Measurements from ENCODE around the gene BCAS4.
"Not testable (repeated sequence)": the region's sequence is repeated elsewhere in the genome, so short reads cannot be mapped to it uniquely, and the experiment has no call there.

Gene BCAS4

DNA sequence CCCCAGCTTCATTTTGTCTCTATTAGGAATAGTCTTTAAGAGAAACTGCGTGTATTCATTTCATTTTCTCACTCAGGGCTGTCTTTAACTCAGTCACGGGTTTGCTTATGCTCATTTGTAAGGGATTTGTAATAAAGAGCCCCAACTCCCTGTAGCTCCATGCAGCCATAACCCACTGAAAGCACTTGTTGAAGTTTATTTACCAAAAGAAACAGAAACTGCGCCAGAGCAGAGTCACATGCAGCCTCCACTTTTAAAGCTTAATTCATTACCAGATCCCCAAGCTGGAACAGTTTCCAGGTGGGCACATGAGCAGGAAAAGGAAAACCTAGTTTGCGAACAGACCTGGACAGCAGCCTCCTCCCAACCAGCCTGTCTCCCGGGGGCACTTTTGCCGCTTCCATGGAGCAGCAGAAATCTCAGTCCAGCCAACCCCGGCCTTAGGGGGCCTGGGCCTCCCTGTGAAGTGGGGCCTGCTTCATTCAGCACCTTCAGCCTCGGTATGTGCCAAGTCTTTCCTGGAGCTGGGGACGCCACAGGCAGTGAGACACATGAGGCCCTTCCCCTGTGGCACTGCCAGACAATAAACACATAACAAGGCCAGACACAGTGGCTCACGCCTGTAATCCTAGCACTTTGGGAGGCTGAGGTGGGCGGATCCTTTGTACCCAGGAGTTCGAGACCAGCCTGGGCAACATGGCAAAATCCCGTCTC lies 4.5 kb downstream of the BCAS4 start:
- no peak for DNase-seq (ENCODE audit: low read depth in 2 of 2)

- DNase-seq (ENCODE audit: low read depth in 2 of 2): no peak
These were observed 5.2 kb downstream of the BCAS4 start for GRCh38 chr20:50799890-50800550.

GRCh38 chr20:50800986-50801746 lies 6.3 kb downstream of the BCAS4 start:
- not testable (repeated sequence) for DNase-seq (ENCODE audit: low read depth in 2 of 2)

DNA sequence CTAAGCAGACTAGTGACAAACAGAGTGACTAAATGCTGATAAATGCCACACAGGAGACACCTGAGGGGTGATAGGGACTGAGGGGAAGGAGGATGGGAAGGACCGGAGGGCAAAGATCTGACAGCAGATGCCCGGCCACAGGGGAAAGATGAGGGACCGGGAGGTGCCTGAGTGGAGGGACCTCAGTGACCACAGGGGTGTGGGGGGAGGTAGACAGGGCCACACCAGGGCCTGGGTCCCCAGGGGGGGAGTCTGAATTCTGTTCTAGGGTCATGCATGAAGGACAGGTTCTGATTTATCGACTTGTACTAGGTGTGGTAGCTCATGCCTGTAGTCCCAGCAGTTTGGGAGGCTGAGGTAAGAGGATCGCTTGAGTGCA lies 6.9 kb downstream of the BCAS4 start:
- no peak for DNase-seq (ENCODE audit: low read depth in 2 of 2)

- DNase-seq (ENCODE audit: low read depth in 2 of 2): no peak
These were observed 7.4 kb downstream of the BCAS4 start for GRCh38 chr20:50802289-50802688.

GRCh38 chr20:50804437-50805348 lies 9.8 kb downstream of the BCAS4 start:
- DNase-seq (ENCODE audit: low read depth in 2 of 2): no peak

- no peak for DNase-seq (ENCODE audit: low read depth in 2 of 2)
These were observed 10.5 kb downstream of the BCAS4 start for GRCh38 chr20:50805349-50805684.

DNA sequence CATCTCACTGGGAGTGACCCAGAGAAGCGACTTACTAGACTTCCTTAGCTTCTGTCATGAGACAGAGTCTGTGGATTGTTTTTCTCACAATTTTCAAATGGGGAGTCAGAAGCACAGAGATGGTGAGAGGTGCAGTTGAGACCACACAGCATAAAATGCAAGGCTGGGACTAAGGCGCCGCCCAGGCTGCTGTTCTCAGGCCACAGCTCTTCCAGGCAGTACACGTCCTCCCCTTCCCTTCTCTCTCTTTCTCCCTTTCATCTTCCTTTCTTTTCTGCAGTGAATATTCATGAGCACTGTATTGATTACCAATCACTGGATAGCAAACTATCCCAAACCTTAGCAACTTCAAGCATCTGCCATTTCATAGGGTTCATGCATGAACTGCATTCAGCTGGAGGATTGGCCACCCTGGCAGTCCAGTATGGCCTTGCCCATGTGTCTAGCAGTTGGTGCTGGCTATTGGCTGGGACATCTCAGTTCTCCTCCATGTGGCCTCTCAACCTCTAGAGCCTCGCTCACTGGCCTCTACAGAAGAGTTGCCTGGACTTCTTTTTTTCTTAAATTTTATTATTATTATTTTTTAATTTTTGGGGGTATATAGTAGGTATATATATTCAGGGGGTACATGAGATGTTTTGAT lies 11.4 kb downstream of the BCAS4 start:
- no peak for DNase-seq (ENCODE audit: low read depth in 2 of 2)

DNA sequence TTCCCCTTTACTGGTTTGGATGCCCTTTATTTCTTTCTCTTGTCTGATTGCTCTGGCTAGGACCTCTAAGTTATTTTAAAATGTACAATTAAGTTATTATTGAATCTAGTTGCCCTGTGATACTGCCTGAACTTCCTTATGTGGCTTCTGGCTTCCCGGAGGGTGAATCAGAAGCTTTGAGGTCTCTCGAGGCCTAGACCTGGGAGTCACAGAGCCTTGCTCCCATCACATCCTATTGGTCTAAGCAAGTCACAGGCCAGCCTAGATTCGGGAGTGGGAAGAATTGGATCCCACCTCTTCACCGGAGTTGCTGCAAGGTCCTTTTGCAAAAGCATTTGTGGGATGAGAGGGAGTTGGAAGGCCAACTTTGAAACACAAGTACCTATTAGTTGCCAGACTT lies 15.2 kb downstream of the BCAS4 start:
- DNase-seq (ENCODE audit: low read depth in 2 of 2): no peak

- DNase-seq (ENCODE audit: low read depth in 2 of 2): no peak
These were observed 16.0 kb downstream of the BCAS4 start for GRCh38 chr20:50810842-50811241.

GRCh38 chr20:50813101-50813643 lies 18.3 kb downstream of the BCAS4 start:
- DNase-seq (ENCODE audit: low read depth in 2 of 2): no peak

DNA sequence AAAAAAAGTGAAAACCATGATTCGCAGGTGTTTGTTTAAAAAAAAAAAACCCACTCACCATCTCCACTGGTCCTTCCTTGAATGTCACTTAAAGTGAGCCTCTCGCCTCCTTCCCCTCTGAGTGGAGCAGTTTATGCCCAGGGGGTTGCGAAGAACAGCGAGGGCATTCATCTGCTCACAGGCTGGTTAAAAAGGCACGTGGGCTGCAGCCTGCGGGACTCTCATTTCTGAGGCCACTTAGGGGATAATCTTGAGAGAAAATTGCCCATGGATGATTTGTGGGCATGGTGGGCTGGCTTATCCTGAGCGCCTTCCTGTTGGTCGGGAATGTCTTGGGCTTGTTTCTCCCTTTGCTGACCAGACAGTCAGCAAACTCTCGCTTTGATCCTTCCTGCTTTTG lies 18.9 kb downstream of the BCAS4 start:
- DNase-seq (ENCODE audit: low read depth in 2 of 2): no peak

- DNase-seq (ENCODE audit: low read depth in 2 of 2): no peak
These were observed 19.7 kb downstream of the BCAS4 start for GRCh38 chr20:50814438-50815161.

- DNase-seq (ENCODE audit: low read depth in 2 of 2): no peak
These were observed 20.5 kb downstream of the BCAS4 start for GRCh38 chr20:50815162-50815989.

DNA sequence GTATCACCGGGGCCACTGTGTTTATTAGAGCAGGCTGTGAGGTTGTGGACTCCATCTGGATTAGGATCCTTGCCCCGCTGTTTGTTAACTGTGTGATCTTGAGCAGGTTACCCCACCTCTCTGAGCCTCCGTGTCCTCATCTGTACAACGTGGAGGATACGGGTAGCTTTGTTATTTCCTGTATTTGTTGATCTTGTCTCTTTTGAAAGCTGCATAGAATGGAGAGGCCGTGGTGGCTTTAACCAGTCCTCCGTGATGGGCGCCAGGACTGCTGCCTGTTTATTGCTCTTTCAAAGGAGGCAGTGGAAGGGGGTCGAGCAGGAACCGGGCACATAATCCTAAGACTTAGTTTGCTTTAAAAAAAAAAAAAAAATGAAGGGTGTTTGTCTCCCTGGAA lies 22.9 kb downstream of the BCAS4 start:
- no peak for DNase-seq (ENCODE audit: low read depth in 2 of 2)

- no peak for DNase-seq (ENCODE audit: low read depth in 2 of 2)
These were observed 24.5 kb downstream of the BCAS4 start for GRCh38 chr20:50819349-50819748.

- DNase-seq (ENCODE audit: low read depth in 2 of 2): no peak
These were observed 25.8 kb downstream of the BCAS4 start for GRCh38 chr20:50820515-50821256.

GRCh38 chr20:50821257-50821921 lies 26.5 kb downstream of the BCAS4 start:
- no peak for DNase-seq (ENCODE audit: low read depth in 2 of 2)
